Spleen (tissue), 7 donors: ENCODE data around the gene MYCBPAP.

Source experiments
- POLR2A ChIP-seq, 3 donors: fragments of 450-650 bp; IDR thresholded peaks; one replicate each; pipeline ENCODE4 v1.5.1; 2017; ENCODE audit warnings: antibody characterized with exemption in 3 of 3, mild to moderate bottlenecking in 1 of 3
- POLR2AphosphoS5 ChIP-seq, 3 donors: sonication (generic); formaldehyde crosslinking; IDR thresholded peaks; one replicate each; pipeline ENCODE4 v1.5.1; 2017; ENCODE audit warnings: antibody characterized with exemption in 3 of 3
- TF ChIP-seq, protein P1 (sequence below), 11 experiments: fragments of 200-600 bp in 7 of 11; fragments of 450-650 bp in 4 of 11; sonication (generic) in 4 of 11; IDR thresholded peaks in 8 of 11; conservative IDR thresholded peaks in 3 of 11; 1 replicate in 7 of 11; 2 replicates in 4 of 11; pipeline versions ENCODE4 v1.4.0 to v1.8.0; 2016 to 2021; ENCODE audit warnings: antibody characterized with exemption in 11 of 11, inconsistent platforms in 4 of 11, mild to moderate bottlenecking in 1 of 11
- donor health status: DM: no; HTN: no; CAD: no; lungs with moderate emphysema.
- donor health status: DM: no; HTN: no; CAD: no.
- donor health status: DM: no; HTN: no; CAD: no.

DNA sequence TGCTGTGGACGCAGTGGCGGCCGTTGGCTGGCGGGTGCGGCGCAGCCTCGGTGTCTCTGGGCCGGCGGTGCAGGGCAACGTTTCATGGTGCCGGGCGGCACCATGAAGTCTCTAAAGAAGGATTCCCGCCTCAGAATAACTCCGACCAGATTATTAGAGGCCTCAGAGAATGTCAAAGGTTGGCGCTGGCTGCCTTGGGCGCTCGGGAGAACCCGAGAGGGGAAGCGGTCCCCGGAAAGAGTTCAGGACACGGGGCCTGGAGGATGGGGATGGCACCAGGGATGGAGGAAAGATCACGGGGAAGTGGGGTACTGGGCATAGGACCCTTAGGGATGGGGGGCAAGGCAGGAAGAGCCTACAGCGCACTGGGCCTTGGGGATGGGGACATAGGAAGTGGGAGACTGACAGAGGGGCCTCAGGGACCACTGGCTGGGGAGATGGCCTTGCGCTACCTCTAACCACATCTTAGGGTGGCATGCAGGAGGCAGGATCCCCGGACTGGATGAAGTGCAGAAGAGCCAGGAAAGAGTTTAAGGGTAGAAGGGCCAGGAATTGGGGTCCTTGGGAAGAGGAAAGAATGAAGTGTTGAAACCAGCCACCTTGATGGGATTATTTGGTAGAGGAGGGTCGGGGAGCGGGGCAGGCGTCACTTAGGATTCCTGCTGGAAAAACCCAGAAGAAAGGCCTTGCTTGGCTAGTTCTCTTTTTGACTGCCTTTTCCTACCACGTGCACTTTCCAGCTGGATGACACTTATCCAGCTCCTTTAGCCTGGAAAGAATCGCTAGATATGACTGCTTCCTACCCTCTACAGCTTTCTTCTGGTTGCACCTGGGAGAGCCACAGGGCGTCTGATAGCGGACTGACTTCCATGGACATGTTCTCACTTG lies 578 bp downstream of the MYCBPAP start:
- TF ChIP-seq, protein P1, sequence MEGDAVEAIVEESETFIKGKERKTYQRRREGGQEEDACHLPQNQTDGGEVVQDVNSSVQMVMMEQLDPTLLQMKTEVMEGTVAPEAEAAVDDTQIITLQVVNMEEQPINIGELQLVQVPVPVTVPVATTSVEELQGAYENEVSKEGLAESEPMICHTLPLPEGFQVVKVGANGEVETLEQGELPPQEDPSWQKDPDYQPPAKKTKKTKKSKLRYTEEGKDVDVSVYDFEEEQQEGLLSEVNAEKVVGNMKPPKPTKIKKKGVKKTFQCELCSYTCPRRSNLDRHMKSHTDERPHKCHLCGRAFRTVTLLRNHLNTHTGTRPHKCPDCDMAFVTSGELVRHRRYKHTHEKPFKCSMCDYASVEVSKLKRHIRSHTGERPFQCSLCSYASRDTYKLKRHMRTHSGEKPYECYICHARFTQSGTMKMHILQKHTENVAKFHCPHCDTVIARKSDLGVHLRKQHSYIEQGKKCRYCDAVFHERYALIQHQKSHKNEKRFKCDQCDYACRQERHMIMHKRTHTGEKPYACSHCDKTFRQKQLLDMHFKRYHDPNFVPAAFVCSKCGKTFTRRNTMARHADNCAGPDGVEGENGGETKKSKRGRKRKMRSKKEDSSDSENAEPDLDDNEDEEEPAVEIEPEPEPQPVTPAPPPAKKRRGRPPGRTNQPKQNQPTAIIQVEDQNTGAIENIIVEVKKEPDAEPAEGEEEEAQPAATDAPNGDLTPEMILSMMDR (IDR thresholded peaks at IDR 0.05 in 8 of 11, conservative IDR thresholded peaks at IDR 0.05 in 3 of 11): no peak
- TF ChIP-seq POLR2A (IDR thresholded peaks at IDR 0.05) (no peak), POLR2AphosphoS5 (IDR thresholded peaks at IDR 0.05) (no peak)
